HepG2 (cell line): ENCODE results near the gene NINJ2. TPM values are rescaled to one million over a fixed set of nuclear protein-coding genes. Genes with fewer than 3 reads are reported as not detected.

Source experiments
- ATAC-seq: fragments of 200-7000 bp; cut with Tn5 transposase; 3 replicates; pipeline ENCODE4 v1.9.1; 2020; ENCODE audit warnings: mild to moderate bottlenecking, moderate library complexity
- BruUV-seq: library from RNA; stranded (reverse); fragments of 400-500 nt; replicated peaks from 2 replicates; lab custom pipeline; 2021; lab: Mats Ljungman, UMichigan
- CTCF ChIA-PET: fragments of 300-600 bp; formaldehyde crosslinking; extraction: SDS; loops from one replicate; lab custom pipeline; 2021; ENCODE audit warnings: low total read pairs, inconsistent platforms, low intra/inter-chr PET ratio; lab: Yijun Ruan, JAX
- POLR2A ChIA-PET: fragments of 350-600 bp; sonication (Branson Sonifier 250); formaldehyde crosslinking; loops from one replicate; lab custom pipeline; 2020; ENCODE audit warnings: antibody characterized with exemption, inconsistent platforms; lab: Yijun Ruan, JAX
- DNase-seq: peaks from one replicate; pipeline ENCODE4 v3.0.0-alpha.2; 2015; ENCODE audit warnings: low spot score
- FAIRE-seq: peaks from 3 replicates; lab custom pipeline; 2011; peaks lifted over from hg19 to GRCh38; lab: Jason Lieb, UNC
- H2AFZ ChIP-seq: one replicate; pipeline ENCODE4 v1.6.1; 2011; ENCODE audit warnings: low read length, inconsistent platforms
- H3K27ac ChIP-seq: fragments of 300-600 bp; 3 replicates; pipeline ENCODE4 v1.8.0; 2011; ENCODE audit warnings: mixed run types, mild to moderate bottlenecking, mixed read lengths, low read length, inconsistent platforms; ENCODE audit not compliant: insufficient read depth; ENCODE audit errors: extremely low read length
- H3K27me3 ChIP-seq, 2 experiments: fragments of 200-600 bp in 1 of 2; 2 replicates in 1 of 2; 3 replicates in 1 of 2; pipeline versions ENCODE4 v1.6.0 to v1.8.0; 2011; ENCODE audit warnings: low read length in 2 of 2, mild to moderate bottlenecking in 2 of 2, moderate library complexity in 2 of 2, inconsistent platforms in 1 of 2; ENCODE audit not compliant: insufficient read depth in 2 of 2, control insufficient read depth in 1 of 2
- H3K36me3 ChIP-seq, 2 experiments: fragments of 200-600 bp in 1 of 2; replicated peaks in 1 of 2; 2 replicates in 1 of 2; 3 replicates in 1 of 2; pipeline versions ENCODE4 v1.5.1 to v1.8.0; 2011; ENCODE audit warnings: low read length in 2 of 2, inconsistent platforms in 1 of 2; ENCODE audit not compliant: insufficient read depth in 2 of 2, control insufficient read depth in 1 of 2
- H3K4me1 ChIP-seq: 2 replicates; pipeline ENCODE4 v1.5.1; 2012; ENCODE audit warnings: low read length, inconsistent platforms; ENCODE audit not compliant: insufficient read depth
- H3K4me2 ChIP-seq: 2 replicates; pipeline ENCODE4 v1.6.0; 2011; ENCODE audit warnings: low read depth, low read length, inconsistent platforms
- H3K4me3 ChIP-seq, 3 experiments: fragments of 200-600 bp in 1 of 3; sonication (generic), shearing (Covaris generic) in 1 of 3; replicated peaks in 1 of 3; 2 replicates each; pipeline ENCODE4 v1.5.1; 2011 to 2016; ENCODE audit warnings: low read length in 3 of 3, inconsistent platforms in 2 of 3, low read depth in 2 of 3, mild to moderate bottlenecking in 2 of 3, control low read depth in 1 of 3, mixed read lengths in 1 of 3; ENCODE audit not compliant: insufficient read depth in 1 of 3
- H3K79me2 ChIP-seq: one replicate; pipeline ENCODE4 v1.6.1; 2011; ENCODE audit warnings: low read length, inconsistent platforms; ENCODE audit not compliant: insufficient read depth
- H3K9ac ChIP-seq: 2 replicates; pipeline ENCODE4 v1.6.0; 2011; ENCODE audit warnings: mild to moderate bottlenecking, low read depth, low read length, inconsistent platforms; ENCODE audit not compliant: insufficient read depth
- H3K9me3 ChIP-seq: 2 replicates; pipeline ENCODE4 v1.5.1; 2012; ENCODE audit warnings: mild to moderate bottlenecking, low read length
- H4K20me1 ChIP-seq: 2 replicates; pipeline ENCODE4 v1.6.0; 2011; ENCODE audit warnings: inconsistent platforms, mild to moderate bottlenecking, low read length, moderate library complexity; ENCODE audit not compliant: insufficient read depth
- CREBL2 ChIP-seq: sonication (generic); formaldehyde crosslinking; IDR thresholded peaks from 2 replicates; pipeline ENCODE4 v1.8.1; 2023; ENCODE audit warnings: missing genetic modification reagents, mild to moderate bottlenecking, borderline replicate concordance
- FOSL2 ChIP-seq: sonication (generic); formaldehyde crosslinking; IDR thresholded peaks from 2 replicates; pipeline ENCODE4 v1.4.0; 2020; ENCODE audit warnings: missing genetic modification reagents
- FUBP1 ChIP-seq: sonication (generic); formaldehyde crosslinking; IDR thresholded peaks from 2 replicates; pipeline ENCODE4 v1.5.1; 2020; ENCODE audit warnings: missing genetic modification reagents, mild to moderate bottlenecking, borderline replicate concordance
- GMEB2 ChIP-seq: IDR thresholded peaks from 2 replicates; pipeline ENCODE4 v1.6.1; 2016; ENCODE audit warnings: missing biosample characterization, missing genetic modification reagents, low read depth
- HES4 ChIP-seq: sonication (generic); formaldehyde crosslinking; IDR thresholded peaks from 2 replicates; pipeline ENCODE4 v1.9.0; 2021; ENCODE audit warnings: mild to moderate bottlenecking, missing genetic modification reagents, borderline replicate concordance
- MAZ ChIP-seq, 2 experiments: sonication (generic) in 1 of 2; formaldehyde crosslinking in 1 of 2; IDR thresholded peaks; 2 replicates each; pipeline versions ENCODE4 v1.5.0 to v1.6.1; 2012 to 2020; ENCODE audit warnings: low read depth in 2 of 2, mild to moderate bottlenecking in 2 of 2, borderline replicate concordance in 1 of 2, improper control_type of control experiment in 1 of 2, low read length in 1 of 2, missing genetic modification reagents in 1 of 2, moderate library complexity in 1 of 2
- MNT ChIP-seq: fragments of 450-650 bp; IDR thresholded peaks from 2 replicates; pipeline ENCODE4 v1.6.1; 2016
- NR3C1 ChIP-seq: sonication (generic); formaldehyde crosslinking; IDR thresholded peaks from 2 replicates; pipeline ENCODE4 v1.4.0; 2020; ENCODE audit warnings: missing genetic modification reagents
- SP140L ChIP-seq: sonication (generic); formaldehyde crosslinking; IDR thresholded peaks from 2 replicates; pipeline ENCODE4 v1.4.0; 2020; ENCODE audit warnings: missing genetic modification reagents, borderline replicate concordance
- ZBTB7A ChIP-seq: sonication (generic); formaldehyde crosslinking; IDR thresholded peaks from 2 replicates; pipeline ENCODE4 v1.8.0; 2022; ENCODE audit warnings: mild to moderate bottlenecking, missing genetic modification reagents
- ZBTB8A ChIP-seq: sonication (generic); formaldehyde crosslinking; IDR thresholded peaks from 2 replicates; pipeline ENCODE4 v1.4.0; 2020; ENCODE audit warnings: mild to moderate bottlenecking, low read depth, missing genetic modification reagents, borderline replicate concordance
- ZFY ChIP-seq: sonication (generic); formaldehyde crosslinking; IDR thresholded peaks from 2 replicates; pipeline ENCODE4 v1.4.0; 2020; ENCODE audit warnings: missing genetic modification reagents
- ZNF205 ChIP-seq: IDR thresholded peaks from 2 replicates; pipeline ENCODE4 v1.6.1; 2018; ENCODE audit warnings: missing biosample characterization, missing genetic modification reagents
- ZNF644 ChIP-seq: IDR thresholded peaks from 2 replicates; pipeline ENCODE4 v1.6.1; 2016; ENCODE audit warnings: low read depth
- ZUFSP ChIP-seq: sonication (generic); formaldehyde crosslinking; IDR thresholded peaks from 2 replicates; pipeline ENCODE4 v1.9.0; 2021; ENCODE audit warnings: missing genetic modification reagents, mild to moderate bottlenecking, borderline replicate concordance
- WGBS: methylation state at CpG from one replicate; pipeline ENCODE4 v1.1.6; 2017; ENCODE audit warnings: low lambda C conversion rate; 5-methylcytosine and 5-hydroxymethylcytosine counted together
- in situ Hi-C: cut with HindIII; loops from 2 replicates; pipeline ENCODE4 v1.10.0; 2017; ENCODE audit warnings: low pct_unique_long_range_greater_than_20kb; ENCODE audit not compliant: extremely low pct_ligation_motif_present
- intact Hi-C: fragments of 100-400 bp; cut with micrococcal nuclease; formaldehyde crosslinking; loops from one replicate; pipeline ENCODE4 v1.10.0; 2022; ENCODE audit not compliant: unreplicated experiment
- polyA plus RNA-seq, 8 experiments: library from polyadenylated mRNA; depleted of rRNA in 3 of 8; stranded (reverse) in 7 of 8; unstranded in 1 of 8; fragments of >200 nt; fragmentation: Illumina TruSeq in 4 of 8; extraction: Trizol in 4 of 8; gene quantifications; 2 replicates each; pipeline versions ENCODE4 v1.2.1 to v1.2.3, GENCODE V29; 2011 to 2016; ENCODE audit warnings: low read depth in 4 of 8, missing spikeins in 1 of 8, mixed read lengths in 1 of 8; ENCODE audit not compliant: insufficient read depth in 1 of 8
- total RNA-seq, 5 experiments: library from RNA; depleted of rRNA; stranded (reverse); fragments of >200 nt; fragmentation: Illumina TruSeq; extraction: Trizol; gene quantifications; 2 replicates each; pipeline ENCODE4 v1.2.3, GENCODE V29; 2016; ENCODE audit warnings: low read depth in 1 of 5

NINJ2 gene
- total and polyA plus RNA-seq, 2 of the 13 experiments (the other 11 are each of a cell fraction or from before 2014, with no cell fraction given): 0.62 to 3.8 TPM

GRCh38 chr12:588024-588322 lies 75.3 kb downstream of the NINJ2 start:
- Histone ChIP-seq H3K4me1 (peaks cover 84% of the 10 kb centered on the region), H3K9ac (no peak overlapping the region), H3K36me3 (no peaks in the 10 kb centered on the region), H3K27me3 (no peaks in the 10 kb centered on the region), H3K4me3 (no peak overlapping the region), H3K9me3 (no peaks in the 10 kb centered on the region), H2AFZ (no peak overlapping the region), H3K4me2 (no peak overlapping the region), H3K79me2 (no peaks in the 10 kb centered on the region), H4K20me1 (no peaks in the 10 kb centered on the region), H3K27ac (no peak overlapping the region)
- FAIRE-seq (no peak), ATAC-seq (no peak), DNase-seq (no peak)
- 92% methylated on average over 9 of the region's 10 CpGs for WGBS
- intact Hi-C loops (no loop called here), in situ Hi-C loops (no loop called here)
- POLR2A ChIA-PET: no interaction called here
- CTCF ChIA-PET: no interaction called here
- no TSS peak for BruUV-seq
- TF ChIP-seq CREBL2 (CRISPR knock-in tag) (no peak), SP140L (CRISPR knock-in tag) (no peak), MNT (no peak), ZNF644 (CRISPR knock-in tag) (no peak), FOSL2 (CRISPR knock-in tag) (no peak), FUBP1 (CRISPR knock-in tag) (no peak), GMEB2 (no peak), ZNF205 (CRISPR knock-in tag) (no peak), ZFY (CRISPR knock-in tag) (no peak), ZBTB7A (CRISPR knock-in tag) (no peak), NR3C1 (CRISPR knock-in tag) (no peak), ZUFSP (CRISPR knock-in tag) (no peak), MAZ (IDR thresholded peaks at IDR 0.05; ENCODE audit: borderline replicate concordance, low read depth, low read length) (no peak), MAZ (CRISPR knock-in tag; IDR thresholded peaks at IDR 0.05; ENCODE audit: low read depth) (no peak), HES4 (CRISPR knock-in tag) (no peak), ZBTB8A (CRISPR knock-in tag) (no peak)
